SK-N-SH (cell line): Measurements from ENCODE around the gene VPS35L. TPM values are rescaled to one million over a fixed set of nuclear protein-coding genes. Genes with fewer than 3 reads are reported as not detected.

ENCODE experiments used
- CTCF ChIA-PET: fragments of 300-600, 350-600 bp; formaldehyde crosslinking; extraction: SDS; loops from one replicate; lab custom pipeline; 2021; lab: Yijun Ruan, JAX
- POLR2A ChIA-PET: fragments of 350-600 bp; sonication (Branson Sonifier 250); formaldehyde crosslinking; extraction: SDS; loops from one replicate; lab custom pipeline; 2020; ENCODE audit warnings: antibody characterized with exemption, inconsistent platforms; lab: Yijun Ruan, JAX
- DNase-seq: peaks from one replicate; pipeline ENCODE4 v3.0.0; 2012
- H2AFZ ChIP-seq: fragments of 200-600 bp; sonication (generic); 2 replicates; pipeline ENCODE4 v1.8.1; 2016; ENCODE audit warnings: antibody characterized with exemption, mild to moderate bottlenecking, low read depth
- H3F3A ChIP-seq: fragments of 200-600 bp; sonication (generic); replicated peaks from 2 replicates; pipeline ENCODE3; 2016; ENCODE audit warnings: antibody characterized with exemption, mild to moderate bottlenecking; ENCODE audit not compliant: insufficient read depth
- H3K27ac ChIP-seq, 2 experiments: fragments of 200-500 bp in 1 of 2; fragments of 200-600 bp in 1 of 2; sonication (Bioruptor generic) in 1 of 2; sonication (generic), shearing (Covaris generic) in 1 of 2; 2 replicates each; pipeline versions ENCODE4 v1.5.1 to v1.6.1; 2014 to 2016; ENCODE audit warnings: low read depth in 2 of 2, inconsistent platforms in 1 of 2, low read length in 1 of 2, mild to moderate bottlenecking in 1 of 2, mixed read lengths in 1 of 2
- H3K27me3 ChIP-seq: fragments of 200-600 bp; sonication (generic), shearing (Covaris generic); 2 replicates; pipeline ENCODE4 v1.6.1; 2016; ENCODE audit warnings: mixed run types; ENCODE audit not compliant: insufficient read depth
- H3K36me3 ChIP-seq, 2 experiments: fragments of 200-500 bp in 1 of 2; fragments of 200-600 bp in 1 of 2; sonication (Bioruptor generic) in 1 of 2; sonication (generic) in 1 of 2; replicated peaks in 1 of 2; 2 replicates each; pipeline versions ENCODE3 to v1.5.1; 2014 to 2016; ENCODE audit warnings: low read length in 1 of 2, mild to moderate bottlenecking in 1 of 2; ENCODE audit not compliant: insufficient read depth in 2 of 2, control insufficient read depth in 1 of 2
- H3K4me1 ChIP-seq, 2 experiments: fragments of 200-500 bp in 1 of 2; fragments of 200-600 bp in 1 of 2; sonication (Bioruptor generic) in 1 of 2; sonication (generic), shearing (Covaris generic) in 1 of 2; 2 replicates each; pipeline versions ENCODE4 v1.5.1 to v1.6.1; 2014 to 2016; ENCODE audit warnings: low read depth in 1 of 2, low read length in 1 of 2, mixed run types in 1 of 2; ENCODE audit not compliant: insufficient read depth in 2 of 2, control insufficient read depth in 1 of 2
- H3K4me2 ChIP-seq: fragments of 200-600 bp; sonication (generic), shearing (Covaris generic); 2 replicates; pipeline ENCODE4 v1.6.1; 2017; ENCODE audit warnings: mixed run types
- H3K4me3 ChIP-seq, 2 experiments: fragments of 200-500 bp in 1 of 2; fragments of 200-600 bp in 1 of 2; sonication (Bioruptor generic) in 1 of 2; sonication (generic), shearing (Covaris generic) in 1 of 2; 2 replicates each; pipeline versions ENCODE4 v1.5.1 to v1.8.1; 2014 to 2016; ENCODE audit warnings: low read depth in 2 of 2, inconsistent platforms in 1 of 2, low read length in 1 of 2, mild to moderate bottlenecking in 1 of 2, mixed read lengths in 1 of 2, moderate library complexity in 1 of 2
- H3K79me2 ChIP-seq: fragments of 200-600 bp; sonication (generic); 2 replicates; pipeline ENCODE4 v1.8.1; 2017; ENCODE audit warnings: mild to moderate bottlenecking; ENCODE audit not compliant: insufficient read depth
- H3K9ac ChIP-seq: fragments of 200-600 bp; sonication (generic); 2 replicates; pipeline ENCODE4 v1.6.1; 2017; ENCODE audit warnings: mixed run types
- H3K9me2 ChIP-seq: fragments of 200-600 bp; sonication (generic); 2 replicates; pipeline ENCODE4 v1.6.1; 2017; ENCODE audit warnings: mixed run types
- H3K9me3 ChIP-seq: fragments of 200-600 bp; sonication (generic); 2 replicates; pipeline ENCODE4 v1.6.1; 2017; ENCODE audit warnings: mixed run types, mild to moderate bottlenecking, moderate library complexity
- H4K20me1 ChIP-seq: fragments of 200-600 bp; sonication (generic); 2 replicates; pipeline ENCODE4 v1.6.1; 2017; ENCODE audit warnings: mild to moderate bottlenecking, mixed run types; ENCODE audit not compliant: insufficient read depth
- ELF1 ChIP-seq: IDR thresholded peaks from 2 replicates; pipeline ENCODE4 v1.4.0; 2012
- FOSL2 ChIP-seq: IDR thresholded peaks from 2 replicates; pipeline ENCODE4 v1.4.0; 2012; ENCODE audit warnings: low read depth, mild to moderate bottlenecking, moderate library complexity, borderline replicate concordance
- FOXM1 ChIP-seq: IDR thresholded peaks from 2 replicates; pipeline ENCODE4 v1.4.0; 2012; ENCODE audit warnings: low read depth, mild to moderate bottlenecking
- GABPA ChIP-seq: IDR thresholded peaks from 2 replicates; pipeline ENCODE4 v1.4.0; 2012; ENCODE audit warnings: low read depth, mild to moderate bottlenecking
- GATA2 ChIP-seq: sonication (generic); formaldehyde crosslinking; IDR thresholded peaks from 2 replicates; pipeline ENCODE4 v1.5.0; 2020; ENCODE audit warnings: mild to moderate bottlenecking, missing genetic modification reagents
- NFIC ChIP-seq: IDR thresholded peaks from 2 replicates; pipeline ENCODE4 v1.4.0; 2012; ENCODE audit warnings: borderline replicate concordance
- NRF1 ChIP-seq: IDR thresholded peaks from 2 replicates; pipeline ENCODE4 v1.6.1; 2012; ENCODE audit warnings: low read depth, mild to moderate bottlenecking, low read length
- RAD21 ChIP-seq: IDR thresholded peaks from 2 replicates; pipeline ENCODE4 v1.6.1; 2012; ENCODE audit warnings: mild to moderate bottlenecking, low read length
- RCOR1 ChIP-seq: fragments of 150-350 bp; IDR thresholded peaks from 2 replicates; pipeline ENCODE4 v1.6.1; 2017; ENCODE audit warnings: antibody characterized with exemption, low read length
- SMC3 ChIP-seq: IDR thresholded peaks from 2 replicates; pipeline ENCODE4 v1.6.1; 2012; ENCODE audit warnings: low read depth, low read length, improper control_type of control experiment
- TCF12 ChIP-seq: IDR thresholded peaks from 2 replicates; pipeline ENCODE4 v1.4.0; 2012
- USF1 ChIP-seq: IDR thresholded peaks from 2 replicates; pipeline ENCODE4 v1.4.0; 2012; ENCODE audit warnings: low read depth, borderline replicate concordance
- YY1 ChIP-seq: IDR thresholded peaks from 2 replicates; pipeline ENCODE4 v1.4.0; 2012; ENCODE audit warnings: low read depth, mild to moderate bottlenecking
- WGBS: methylation state at CpG from one replicate; pipeline ENCODE4 v1.1.6; 2017; ENCODE audit warnings: low lambda C conversion rate; 5-methylcytosine and 5-hydroxymethylcytosine counted together
- polyA plus RNA-seq, 3 experiments: library from polyadenylated mRNA; depleted of rRNA; stranded (reverse); fragments of >200 nt; gene quantifications; 2 replicates each; pipeline ENCODE4 v1.2.3, GENCODE V29; 2012
- TF ChIP-seq, protein P1 (sequence below): fragments of 150-350 bp; IDR thresholded peaks from 2 replicates; pipeline ENCODE4 v1.6.1; 2016; ENCODE audit warnings: mild to moderate bottlenecking, low read depth, low read length

Gene VPS35L
- polyA plus RNA-seq, 1 of the 3 experiments (the other 2 are of a cell fraction): 35.3 TPM

DNA sequence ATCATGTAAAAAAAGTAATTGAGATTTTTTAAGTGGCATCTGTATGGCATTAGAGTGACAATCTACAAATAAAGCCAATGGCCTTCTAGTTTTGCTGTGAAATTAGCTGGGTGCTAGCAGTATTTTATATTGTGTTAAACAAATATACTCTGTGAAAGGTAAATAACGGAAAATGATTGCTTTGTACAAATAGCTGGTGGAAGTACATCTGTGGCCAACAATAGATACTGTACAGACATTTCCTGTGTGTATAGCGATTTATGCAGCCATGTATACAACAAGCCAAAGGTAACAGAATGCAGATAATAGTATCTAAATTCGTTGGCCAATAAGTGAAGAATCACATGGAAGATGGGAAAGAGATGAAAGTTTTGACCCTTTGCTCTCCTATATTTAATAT, 189.2 kb downstream of the VPS35L start:
- no peaks in the 10 kb centered on the region for H3K9me3 ChIP-seq
- peaks cover 0 to 16% of the 10 kb centered on the region in 2 experiments; a peak in 2 of 4 replicates for H3K4me1 ChIP-seq
- no peaks in the 10 kb centered on the region for H4K20me1 ChIP-seq
- ChIA-PET POLR2A (no interaction called here), CTCF (no interaction called here)
- TF ChIP-seq ELF1: no peak
- no peak for TF ChIP-seq FOXM1
- TF ChIP-seq FOSL2: no peak
- no peak for TF ChIP-seq RAD21
- no peak for TF ChIP-seq SMC3
- no peak for TF ChIP-seq RCOR1
- TF ChIP-seq YY1: no peak
- no peak for TF ChIP-seq NFIC
- no peaks in the 10 kb centered on the region for H3K36me3 ChIP-seq
- no peak overlapping the region for H3K27ac ChIP-seq
- H3K9ac ChIP-seq: no peak overlapping the region
- H2AFZ ChIP-seq: no peak overlapping the region
- no peaks in the 10 kb centered on the region for H3K9me2 ChIP-seq
- no peak overlapping the region for H3K4me3 ChIP-seq
- WGBS: 79% methylated on average over 3 of the region's 3 CpGs
- no peaks in the 10 kb centered on the region for H3F3A ChIP-seq
- no peaks in the 10 kb centered on the region for H3K27me3 ChIP-seq
- H3K79me2 ChIP-seq: no peaks in the 10 kb centered on the region
- no peak for DNase-seq
- no peak overlapping the region for H3K4me2 ChIP-seq

DNA sequence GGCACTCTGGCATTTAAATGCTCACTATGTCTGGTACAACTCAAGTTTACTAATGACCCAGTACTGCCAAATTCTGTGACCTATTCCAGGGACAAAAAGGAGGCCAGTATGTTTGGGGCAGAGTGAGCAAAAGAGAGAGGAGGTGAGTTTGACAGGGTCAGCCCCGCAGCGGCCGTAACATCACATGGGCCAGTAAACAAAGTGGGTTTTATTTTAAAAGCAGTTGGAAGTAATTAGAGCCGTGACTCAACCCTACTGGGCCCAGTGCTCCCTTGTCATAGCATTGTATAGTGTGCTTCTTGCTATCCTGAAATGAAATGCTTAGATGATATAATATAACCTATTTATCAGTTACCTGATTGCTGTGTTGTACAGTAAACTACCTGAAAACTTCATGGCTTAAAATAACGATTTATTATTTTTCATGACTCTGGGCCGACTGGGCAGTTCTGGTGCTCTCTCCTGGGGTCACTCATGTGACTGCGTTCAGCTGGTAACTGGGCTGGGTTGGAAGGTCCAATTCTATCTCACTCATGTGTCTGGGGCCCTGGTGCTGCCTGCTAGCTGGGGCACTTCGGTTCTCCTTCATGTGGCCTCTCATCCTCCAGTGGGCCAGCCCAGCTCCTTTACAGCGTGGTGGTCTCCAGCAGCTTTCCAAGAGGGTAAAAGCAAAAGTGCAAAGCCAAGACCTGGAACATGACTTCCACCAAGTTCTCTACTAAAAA, 189.9 kb downstream of the VPS35L start:
- Histone ChIP-seq H3K27ac (no peak overlapping the region), H3K36me3 (no peaks in the 10 kb centered on the region), H3K9me2 (no peaks in the 10 kb centered on the region), H3K9me3 (no peaks in the 10 kb centered on the region), H3K9ac (no peak overlapping the region), H2AFZ (no peak overlapping the region), H3K4me1 (peaks cover 0 to 14% of the 10 kb centered on the region in 2 experiments; a peak in 2 of 4 replicates), H4K20me1 (no peaks in the 10 kb centered on the region), H3K4me2 (no peak overlapping the region), H3K4me3 (no peak overlapping the region), H3K27me3 (no peaks in the 10 kb centered on the region), H3K79me2 (no peaks in the 10 kb centered on the region), H3F3A (no peaks in the 10 kb centered on the region)
- ChIA-PET POLR2A (no interaction called here), CTCF (no interaction called here)
- TF ChIP-seq GABPA: no peak
- no peak for TF ChIP-seq NRF1
- TF ChIP-seq, protein P1, sequence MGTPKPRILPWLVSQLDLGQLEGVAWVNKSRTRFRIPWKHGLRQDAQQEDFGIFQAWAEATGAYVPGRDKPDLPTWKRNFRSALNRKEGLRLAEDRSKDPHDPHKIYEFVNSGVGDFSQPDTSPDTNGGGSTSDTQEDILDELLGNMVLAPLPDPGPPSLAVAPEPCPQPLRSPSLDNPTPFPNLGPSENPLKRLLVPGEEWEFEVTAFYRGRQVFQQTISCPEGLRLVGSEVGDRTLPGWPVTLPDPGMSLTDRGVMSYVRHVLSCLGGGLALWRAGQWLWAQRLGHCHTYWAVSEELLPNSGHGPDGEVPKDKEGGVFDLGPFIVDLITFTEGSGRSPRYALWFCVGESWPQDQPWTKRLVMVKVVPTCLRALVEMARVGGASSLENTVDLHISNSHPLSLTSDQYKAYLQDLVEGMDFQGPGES: no peak
- no peak for TF ChIP-seq RCOR1
- TF ChIP-seq USF1: no peak
- no peak for TF ChIP-seq ELF1
- TF ChIP-seq TCF12: peak; percentile 26; the same call in 1 of the 2 replicates
- no peak for TF ChIP-seq GATA2 (CRISPR knock-in tag)
- no peak for DNase-seq
- WGBS: 81% methylated on average over 9 of the region's 9 CpGs
